Raji (cell line): ENCODE data around the gene INTS13.

ENCODE experiments used
- POLR2A ChIP-seq: IDR thresholded peaks from 2 replicates; pipeline ENCODE4 v1.6.1; 2011; ENCODE audit warnings: low read depth, low read length, control low read depth; ENCODE audit not compliant: insufficient read depth

The INTS13 gene

DNA sequence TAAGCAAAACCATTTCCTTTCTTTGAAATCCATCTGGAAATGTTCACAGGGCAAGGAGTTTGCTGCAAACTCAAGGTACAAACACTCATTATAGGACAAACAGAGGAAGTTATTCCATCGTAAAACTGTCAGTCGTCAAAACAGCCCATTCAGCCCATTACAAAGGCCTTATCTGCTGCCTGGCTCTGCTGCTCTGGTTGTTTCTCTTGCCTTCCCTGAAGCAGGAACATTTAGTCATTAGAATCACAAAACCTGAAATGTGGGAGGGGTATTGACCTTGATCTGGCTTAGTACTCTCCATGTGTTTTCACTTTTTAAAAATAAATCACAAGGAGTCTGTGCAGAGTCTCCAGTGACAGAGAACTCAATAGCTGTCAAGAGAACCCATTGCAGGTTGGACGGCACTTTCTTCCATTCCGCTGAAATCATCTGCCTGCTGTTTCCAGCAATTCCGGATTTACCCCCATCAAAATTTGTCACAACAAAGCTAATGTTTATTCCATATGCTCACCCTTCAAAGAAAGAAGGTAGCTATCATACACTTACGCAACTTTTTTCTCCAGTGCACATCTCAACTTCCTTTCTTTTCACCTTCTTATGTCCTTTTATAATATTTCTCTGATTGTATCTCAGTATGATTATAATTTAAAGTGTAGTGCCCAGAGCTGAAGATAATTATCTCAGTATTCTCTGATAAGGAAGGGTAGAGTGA is 80.2 kb downstream of the INTS13 start:
- no peak for TF ChIP-seq POLR2A

- TF ChIP-seq POLR2A: no peak
Observed at GRCh38 chr12:26855337-26855736, 82.4 kb downstream of the INTS13 start.
